ENCODE measurements around the gene FAM240A. TPM values are rescaled to one million over a fixed set of nuclear protein-coding genes. Genes with fewer than 3 reads are reported as not detected.

Gene FAM240A
- total RNA-seq, 2 donors from 2014 or later: not detected

DNA sequence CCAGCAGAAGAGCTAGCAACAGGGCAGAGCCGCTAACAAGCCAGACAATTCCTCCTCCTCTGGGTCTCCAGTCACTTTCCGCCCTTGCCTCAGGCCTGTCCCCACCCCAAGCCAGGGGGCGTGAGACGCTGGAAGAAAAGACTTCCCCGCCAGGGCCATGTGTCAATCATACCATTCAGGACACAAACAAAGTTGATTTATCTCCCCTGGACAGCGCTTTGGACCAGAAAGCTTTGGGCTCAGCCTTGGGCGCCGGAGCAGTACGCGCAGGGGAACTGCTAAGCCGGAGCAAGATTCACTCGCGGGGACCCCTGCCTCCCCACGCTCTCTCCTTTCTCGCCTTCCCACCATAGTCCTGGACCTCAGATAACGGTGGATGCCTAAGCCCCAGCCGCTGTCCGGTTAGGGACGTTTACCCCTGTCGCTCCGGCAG is 46.7 kb upstream of the FAM240A start:
- Mint-ChIP-seq H3K4me1 (peaks cover 36% of the 10 kb centered on the region), H3K4me3 (peak overlapping the region; percentile 67), H3K9me3 (peaks cover 30% of the 10 kb centered on the region), H3K27ac (peak overlapping the region; percentile 93), H3K36me3 (ENCODE audit: low read depth) (peaks cover 33% of the 10 kb centered on the region), H3K27me3 (ENCODE audit: insufficient read depth) (no peaks in the 10 kb centered on the region)
- Histone ChIP-seq H3K9ac (ENCODE audit: extremely low read depth, low read length, poor library complexity, severe bottlenecking) (peak overlapping the region; percentile 49), H3K4me1 (ENCODE audit: control insufficient read depth, insufficient read depth, low read length) (peaks cover 9% of the 10 kb centered on the region), H3K4me3 (ENCODE audit: low read length) (peak overlapping the region; percentile 84), H3K27me3 (ENCODE audit: control insufficient read depth, insufficient read depth, low read length, poor library complexity, severe bottlenecking) (no peaks in the 10 kb centered on the region), H3K36me3 (ENCODE audit: control insufficient read depth, insufficient read depth, low read length) (peaks cover 10% of the 10 kb centered on the region), H3K27ac (ENCODE audit: low read depth, low read length) (no peak overlapping the region), H3K9me3 (ENCODE audit: control insufficient read depth, low read length) (peaks cover 38% of the 10 kb centered on the region)
- DNase-seq: peak; percentile 92
- TF ChIP-seq, protein P1, sequence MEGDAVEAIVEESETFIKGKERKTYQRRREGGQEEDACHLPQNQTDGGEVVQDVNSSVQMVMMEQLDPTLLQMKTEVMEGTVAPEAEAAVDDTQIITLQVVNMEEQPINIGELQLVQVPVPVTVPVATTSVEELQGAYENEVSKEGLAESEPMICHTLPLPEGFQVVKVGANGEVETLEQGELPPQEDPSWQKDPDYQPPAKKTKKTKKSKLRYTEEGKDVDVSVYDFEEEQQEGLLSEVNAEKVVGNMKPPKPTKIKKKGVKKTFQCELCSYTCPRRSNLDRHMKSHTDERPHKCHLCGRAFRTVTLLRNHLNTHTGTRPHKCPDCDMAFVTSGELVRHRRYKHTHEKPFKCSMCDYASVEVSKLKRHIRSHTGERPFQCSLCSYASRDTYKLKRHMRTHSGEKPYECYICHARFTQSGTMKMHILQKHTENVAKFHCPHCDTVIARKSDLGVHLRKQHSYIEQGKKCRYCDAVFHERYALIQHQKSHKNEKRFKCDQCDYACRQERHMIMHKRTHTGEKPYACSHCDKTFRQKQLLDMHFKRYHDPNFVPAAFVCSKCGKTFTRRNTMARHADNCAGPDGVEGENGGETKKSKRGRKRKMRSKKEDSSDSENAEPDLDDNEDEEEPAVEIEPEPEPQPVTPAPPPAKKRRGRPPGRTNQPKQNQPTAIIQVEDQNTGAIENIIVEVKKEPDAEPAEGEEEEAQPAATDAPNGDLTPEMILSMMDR (conservative IDR thresholded peaks at IDR 0.05): peak; percentile 46
- 2 to 6% methylated on average over 7 to 21 of the region's 21 CpGs for WGBS, 2 experiments (ENCODE audit: insufficient coverage in 1 of 2, insufficient read length in 1 of 2)

DNA sequence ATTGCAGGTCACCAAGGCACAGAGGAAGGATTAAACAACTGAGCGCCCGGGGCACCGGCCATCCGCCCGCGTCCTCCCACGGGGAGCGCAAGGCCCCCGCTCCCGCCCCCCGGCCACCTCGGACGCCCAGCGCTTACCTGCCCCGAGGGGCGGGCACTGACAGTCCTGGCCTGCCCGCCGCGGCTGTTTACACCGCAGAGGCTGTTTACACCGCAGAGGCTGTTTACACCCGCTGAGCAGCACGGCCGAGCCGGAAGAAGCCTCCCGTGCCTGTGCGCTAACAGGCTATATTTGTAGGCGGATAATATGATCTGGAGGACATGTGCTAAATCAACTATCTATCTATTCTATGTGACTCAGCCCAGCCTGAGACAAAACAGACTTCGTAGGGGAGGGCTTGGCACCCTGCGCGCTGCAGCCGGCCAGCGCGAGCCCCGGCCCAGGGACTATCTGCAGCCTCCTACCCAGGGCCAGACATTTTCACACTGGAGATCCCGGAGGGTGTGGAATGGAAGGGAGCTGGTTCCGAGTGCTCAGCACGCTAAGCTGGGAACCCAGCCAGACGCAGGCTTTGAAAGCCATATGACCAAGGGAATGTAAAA is 46.2 kb upstream of the FAM240A start, which contains the start of gene LRRC2:
LRRC2 (minus strand) TSS at position 263 of the 602 bp plus-strand sequence. CDS start 14,711 bp downstream, outside the sequence.
- TF ChIP-seq, protein P1 (conservative IDR thresholded peaks at IDR 0.05): no peak
- no peak within 1 kb of the TSS for H3K27ac ChIP-seq (ENCODE audit: low read depth, low read length)
- H3K27me3 Mint-ChIP-seq (ENCODE audit: insufficient read depth): no peaks in the 10 kb centered on the region

DNA sequence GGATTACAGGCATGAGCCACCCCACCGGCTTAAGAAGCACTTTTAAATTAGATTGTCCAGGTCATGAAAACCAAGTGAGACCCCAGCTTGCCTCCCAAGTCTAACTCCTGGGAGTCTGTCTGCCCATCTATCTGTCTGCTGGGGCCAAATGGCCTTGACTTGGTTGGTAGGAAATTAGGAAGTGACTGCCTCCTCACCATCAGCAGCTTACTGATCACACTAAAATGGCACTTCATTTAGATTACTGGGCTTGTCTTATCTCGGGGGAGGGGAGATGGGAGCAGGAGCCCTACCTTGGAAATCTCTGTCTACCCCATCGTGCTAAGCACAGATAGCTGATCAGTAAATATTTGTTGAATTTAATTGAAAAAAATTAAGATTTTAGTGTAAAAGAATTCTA is 40.6 kb upstream of the FAM240A start:
- TF ChIP-seq, protein P1 (conservative IDR thresholded peaks at IDR 0.05): no peak
- H3K9me3 Mint-ChIP-seq: peaks cover 20% of the 10 kb centered on the region
- no peak overlapping the region for H3K27ac ChIP-seq (ENCODE audit: low read depth, low read length)
- no peaks in the 10 kb centered on the region for H3K27me3 ChIP-seq (ENCODE audit: control insufficient read depth, insufficient read depth, low read length, poor library complexity, severe bottlenecking)
- H3K27ac Mint-ChIP-seq: peak overlapping the region; percentile 59
- peaks cover 35% of the 10 kb centered on the region for H3K4me1 Mint-ChIP-seq
- H3K4me3 ChIP-seq (ENCODE audit: low read length): no peak overlapping the region
- WGBS, 2 experiments (ENCODE audit: insufficient coverage in 1 of 2, insufficient read length in 1 of 2): 53 to 80% methylated on average over 1 to 3 of the region's 3 CpGs
- H3K36me3 ChIP-seq (ENCODE audit: control insufficient read depth, insufficient read depth, low read length): no peaks in the 10 kb centered on the region
- no peak overlapping the region for H3K9ac ChIP-seq (ENCODE audit: extremely low read depth, low read length, poor library complexity, severe bottlenecking)
- peaks cover 32% of the 10 kb centered on the region for H3K9me3 ChIP-seq (ENCODE audit: control insufficient read depth, low read length)
- DNase-seq: peak; percentile 62
- H3K4me3 Mint-ChIP-seq: no peak overlapping the region
- peaks cover 6% of the 10 kb centered on the region for H3K4me1 ChIP-seq (ENCODE audit: control insufficient read depth, insufficient read depth, low read length)
- H3K27me3 Mint-ChIP-seq (ENCODE audit: insufficient read depth): no peaks in the 10 kb centered on the region
- peaks cover 7% of the 10 kb centered on the region for H3K36me3 Mint-ChIP-seq (ENCODE audit: low read depth)

More for the DNA sequence above, 46.2 kb upstream of the FAM240A start, which contains the start of gene LRRC2:
- no peaks in the 10 kb centered on the region for H3K27me3 ChIP-seq (ENCODE audit: control insufficient read depth, insufficient read depth, low read length, poor library complexity, severe bottlenecking)
- H3K9me3 ChIP-seq (ENCODE audit: control insufficient read depth, low read length): peaks cover 43% of the 10 kb centered on the region
- H3K9ac ChIP-seq (ENCODE audit: extremely low read depth, low read length, poor library complexity, severe bottlenecking): peak within 1 kb of the TSS; percentile 49
- peaks cover 29% of the 10 kb centered on the region for H3K36me3 Mint-ChIP-seq (ENCODE audit: low read depth)
- peak within 1 kb of the TSS; percentile 84 for H3K4me3 ChIP-seq (ENCODE audit: low read length)
- peaks cover 9% of the 10 kb centered on the region for H3K4me1 ChIP-seq (ENCODE audit: control insufficient read depth, insufficient read depth, low read length)
- H3K36me3 ChIP-seq (ENCODE audit: control insufficient read depth, insufficient read depth, low read length): peaks cover 10% of the 10 kb centered on the region
- peaks cover 32% of the 10 kb centered on the region for H3K4me1 Mint-ChIP-seq
- 3 to 5% methylated on average over 13 to 39 of the region's 39 CpGs for WGBS, 2 experiments (ENCODE audit: insufficient coverage in 1 of 2, insufficient read length in 1 of 2)
- DNase-seq: peak; percentile 93
- H3K9me3 Mint-ChIP-seq: peaks cover 31% of the 10 kb centered on the region
- H3K4me3 Mint-ChIP-seq: peak within 1 kb of the TSS; percentile 67
- H3K27ac Mint-ChIP-seq: peak within 1 kb of the TSS; percentile 93
